ENCODE data around the gene LSM14A. TPM values are rescaled to one million over a fixed set of nuclear protein-coding genes. Genes with fewer than 3 reads are reported as not detected.

Gene LSM14A
- total and polyA plus RNA-seq, 2 of the 13 experiments (the other 11 are each of a cell fraction or from before 2014, with no cell fraction given): 77.0 to 83.6 TPM

- in situ Hi-C loops (cut with HindIII; ENCODE audit: extremely low pct_ligation_motif_present, low pct_unique_long_range_greater_than_20kb): no loop called here
- no peak overlapping the region for H3K4me2 ChIP-seq (ENCODE audit: low read depth, low read length)
- TF ChIP-seq CBX2 (IDR thresholded peaks at IDR 0.05; ENCODE audit: low read depth, low read length) (no peak), CBX2 (CRISPR knock-in tag; IDR thresholded peaks at IDR 0.05; ENCODE audit: low read depth) (no peak), MAFF (IDR thresholded peaks at IDR 0.05; ENCODE audit: low read depth, low read length) (no peak), YEATS4 (CRISPR knock-in tag; IDR thresholded peaks at IDR 0.05; ENCODE audit: borderline replicate concordance) (no peak), NCOA1 (CRISPR knock-in tag; IDR thresholded peaks at IDR 0.05) (no peak), SNAI1 (CRISPR knock-in tag; IDR thresholded peaks at IDR 0.05; ENCODE audit: borderline replicate concordance) (no peak), HMGXB4 (CRISPR knock-in tag; IDR thresholded peaks at IDR 0.05; ENCODE audit: borderline replicate concordance in 1 of 2, low read depth in 1 of 2) (no peak), HNRNPLL (IDR thresholded peaks at IDR 0.05; ENCODE audit: low read depth, low read length, poor library complexity, severe bottlenecking) (no peak), LRRFIP1 (CRISPR knock-in tag; conservative IDR thresholded peaks at IDR 0.05) (no peak), ZNF790 (CRISPR knock-in tag; IDR thresholded peaks at IDR 0.05; ENCODE audit: borderline replicate concordance) (no peak), ZNF431 (CRISPR knock-in tag; IDR thresholded peaks at IDR 0.05; ENCODE audit: borderline replicate concordance, low read depth) (no peak), XRCC5 (optimal IDR thresholded peaks at IDR 0.05; ENCODE audit: low read length) (no peak), ZNF558 (CRISPR knock-in tag; IDR thresholded peaks at IDR 0.05; ENCODE audit: borderline replicate concordance) (no peak), ZBTB37 (CRISPR knock-in tag; IDR thresholded peaks at IDR 0.05) (no peak), PLRG1 (conservative IDR thresholded peaks at IDR 0.05) (no peak)
- H3K4me3 ChIP-seq (replicated peaks in 1 of 3; ENCODE audit: insufficient read depth in 1 of 3, low read depth in 2 of 3, low read length in 3 of 3): no peak overlapping the region
- FAIRE-seq: no peak
- H3K79me2 ChIP-seq (ENCODE audit: insufficient read depth, low read length): no peaks in the 10 kb centered on the region
- no peaks in the 10 kb centered on the region for H3K36me3 ChIP-seq (replicated peaks in 1 of 2; ENCODE audit: control insufficient read depth in 1 of 2, insufficient read depth in 2 of 2, low read length in 2 of 2)
- no peak overlapping the region for H3K27ac ChIP-seq (ENCODE audit: extremely low read length, insufficient read depth, low read length)
- ChIA-PET CTCF (ENCODE audit: low intra/inter-chr PET ratio, low total read pairs) (no interaction called here), POLR2A (no interaction called here)
- no peak for ATAC-seq
- intact Hi-C loops (cut with micrococcal nuclease; ENCODE audit: unreplicated experiment): no loop called here
- no peak for DNase-seq (ENCODE audit: low spot score)
- H3K9ac ChIP-seq (ENCODE audit: insufficient read depth, low read depth, low read length): no peak overlapping the region
- WGBS (ENCODE audit: low lambda C conversion rate): 91% methylated on average over 16 of the region's 18 CpGs
- H3K4me1 ChIP-seq (ENCODE audit: insufficient read depth, low read length): peaks cover 12% of the 10 kb centered on the region
- no peaks in the 10 kb centered on the region for H4K20me1 ChIP-seq (ENCODE audit: insufficient read depth, low read length)
- H3K27me3 ChIP-seq (ENCODE audit: control insufficient read depth in 1 of 2, insufficient read depth in 2 of 2, low read length in 2 of 2): no peaks in the 10 kb centered on the region
- no peak overlapping the region for H2AFZ ChIP-seq (ENCODE audit: low read length)
- H3K9me3 ChIP-seq (ENCODE audit: low read length): no peaks in the 10 kb centered on the region
- BruUV-seq (replicated peaks): TSS peak; percentile 22
Observed at GRCh38 chr19:34236035-34236987, 64.0 kb downstream of the LSM14A start.
